Left colon (tissue), 2 donors: ENCODE data around the gene THUMPD1. TPM values are rescaled to one million over a fixed set of nuclear protein-coding genes. Genes with fewer than 3 reads are reported as not detected.
"Not testable (repeated sequence)": the region's sequence is repeated elsewhere in the genome, so short reads cannot be mapped to it uniquely, and the experiment has no call there.

ENCODE experiments used
- ATAC-seq: fragments of 200-7000 bp; cut with Tn5 transposase; one replicate; pipeline ENCODE4 v1.9.1; 2020; ENCODE audit warnings: mild to moderate bottlenecking, moderate library complexity
- DNase-seq, 2 donors: peaks; one replicate each; pipeline ENCODE4 v3.0.0-alpha.2; 2020
- intact Hi-C, 2 donors: fragments of 100-400 bp; cut with DNase I in 1 of 2; cut with micrococcal nuclease in 1 of 2; formaldehyde crosslinking; loops; one replicate each; pipeline versions ENCODE4 v1.11.2 to v1.14.0; 2022; cut with DNase I, micrococcal nuclease
- total RNA-seq, 2 donors: library from RNA; stranded (reverse); fragmentation: NEBNext Ultra II Directional; extraction: Animal tissue kit (Norgen Biotek cat#: 25700); gene quantifications; one replicate each; pipeline ENCODE4 v1.2.1, GENCODE V29; 2021
- donor health status: DM: no; HTN: no; CAD: no.
- donor health status: DM: yes; HTN: yes; CAD: no.

The THUMPD1 gene
- total RNA-seq, 2 donors from 2014 or later, result 28.4 to 30.8 TPM

DNA sequence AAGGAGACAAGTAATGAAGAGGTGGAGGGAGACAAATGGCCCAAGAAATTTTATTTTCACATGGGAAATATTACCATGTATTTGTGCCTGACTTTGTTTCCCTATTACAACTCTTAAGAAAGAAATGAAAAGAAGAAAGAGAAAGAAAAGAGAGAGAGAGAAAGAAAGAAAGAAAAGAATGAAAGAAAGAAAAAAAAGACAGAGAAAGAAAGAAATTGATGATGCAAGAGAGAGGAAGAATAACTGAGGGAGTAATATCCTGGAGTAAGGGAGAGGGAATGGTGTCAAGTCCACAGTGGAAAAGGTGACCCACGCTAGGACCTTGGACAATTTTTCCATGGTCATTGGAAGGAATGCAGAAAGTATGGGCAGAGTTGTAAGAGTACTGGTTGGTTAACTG lies 12.1 kb upstream of the THUMPD1 start:
- DNase-seq (no peak), ATAC-seq (no peak)
- intact Hi-C loops, result no loop called here

DNA sequence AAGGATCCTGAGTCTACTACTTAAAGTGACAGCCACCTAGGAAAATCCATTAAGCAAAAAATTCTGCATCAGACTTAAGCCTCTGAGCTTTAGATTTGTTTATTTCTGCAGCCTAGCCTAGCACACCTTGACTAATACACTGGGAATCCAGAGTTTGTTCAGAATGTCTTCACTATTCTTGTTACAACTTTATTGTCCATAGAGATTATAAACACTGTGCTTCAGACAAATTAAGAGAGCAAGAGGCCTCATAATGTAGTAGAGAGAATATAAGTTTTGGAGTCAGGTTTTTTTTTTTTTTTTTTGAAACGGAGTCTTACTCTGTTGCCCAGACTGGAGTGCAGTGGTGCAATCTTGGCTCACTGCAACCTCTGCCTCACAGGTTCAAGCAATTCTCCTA lies 8.9 kb upstream of the THUMPD1 start:
- intact Hi-C loops, result no loop called here
- no peak for ATAC-seq

DNA sequence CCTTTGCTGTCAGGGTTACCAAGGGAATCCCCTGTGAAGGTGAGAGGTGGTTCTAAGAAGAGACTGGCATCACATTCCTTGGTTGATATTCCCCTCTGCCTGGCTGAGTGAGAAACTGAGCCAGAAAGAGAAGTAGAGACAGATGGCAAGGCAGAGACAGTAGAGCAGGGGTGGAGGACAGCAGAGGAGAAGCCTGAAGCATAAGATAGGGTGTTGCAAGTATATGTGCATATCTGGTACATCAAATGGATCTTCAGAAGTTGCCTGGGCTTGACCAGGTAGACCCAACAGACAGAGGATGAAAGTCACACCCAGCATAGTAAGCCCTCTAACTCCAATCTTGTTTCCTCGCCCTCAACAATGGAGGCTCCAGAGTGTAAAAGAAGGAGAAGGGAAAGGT lies 7.9 kb upstream of the THUMPD1 start:
- intact Hi-C loops, result no loop called here
- DNase-seq (no peak), ATAC-seq (no peak)

More for the DNA sequence above, 8.9 kb upstream of the THUMPD1 start:
- DNase-seq, result no peak

DNA sequence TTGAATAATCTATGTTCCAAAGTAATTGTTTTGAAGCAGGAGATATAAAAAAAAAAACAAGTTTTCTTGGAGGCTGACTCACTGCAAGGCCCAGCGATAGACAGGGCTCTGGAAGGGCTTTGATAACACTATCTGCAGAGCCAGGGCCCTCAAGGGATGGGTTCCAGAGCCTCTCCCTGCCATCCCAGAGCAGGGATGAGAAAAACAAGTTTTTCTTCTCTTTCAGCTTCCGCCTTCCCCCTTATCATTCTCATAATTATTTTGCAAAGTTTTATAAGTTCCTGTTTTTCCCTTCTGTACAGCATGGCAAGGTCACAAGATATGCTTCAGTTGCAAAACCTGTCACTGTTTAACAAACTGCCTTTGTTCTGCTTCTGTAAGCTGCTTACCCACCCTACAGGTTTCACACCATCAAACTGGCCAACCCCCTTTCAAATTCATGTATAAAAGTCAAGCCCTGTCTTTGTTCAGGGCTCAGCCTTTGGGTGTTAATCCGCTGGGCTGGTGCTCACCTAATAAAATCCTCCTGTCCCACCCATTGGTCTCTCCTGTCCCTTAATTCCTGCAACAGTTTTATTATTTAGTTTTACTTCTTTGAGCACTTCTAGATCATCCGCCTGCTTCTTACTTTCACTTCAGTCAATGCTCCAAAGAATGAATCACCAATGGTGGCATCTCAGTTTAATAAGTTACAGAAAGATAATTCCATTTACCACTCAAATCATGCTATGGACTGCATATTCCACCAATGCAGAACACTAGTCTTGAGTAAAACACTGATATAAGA lies 5.6 kb upstream of the THUMPD1 start:
- DNase-seq (no peak), ATAC-seq (peak; percentile 64)
- intact Hi-C loops, result no loop called here

DNA sequence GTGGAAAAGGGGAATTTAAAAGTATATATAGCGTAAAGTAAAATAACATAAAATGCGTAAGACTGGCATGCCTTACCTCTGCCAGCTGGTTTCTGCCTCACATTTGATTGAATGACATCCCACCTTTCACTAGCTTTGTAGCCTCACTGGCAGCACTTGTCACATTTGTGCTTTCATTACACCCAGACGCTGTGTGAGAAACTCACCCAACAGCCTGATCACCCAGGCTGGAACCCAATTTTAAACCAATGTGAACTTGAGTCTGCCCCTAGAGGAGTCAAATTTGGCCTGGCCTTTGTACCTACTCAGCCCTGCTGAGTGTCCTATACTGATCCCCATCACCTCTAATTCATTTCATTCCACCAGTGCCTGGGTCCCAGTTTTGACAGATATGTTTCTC lies 4.8 kb upstream of the THUMPD1 start:
- ATAC-seq, result no peak
- intact Hi-C loops, result no loop called here

DNA sequence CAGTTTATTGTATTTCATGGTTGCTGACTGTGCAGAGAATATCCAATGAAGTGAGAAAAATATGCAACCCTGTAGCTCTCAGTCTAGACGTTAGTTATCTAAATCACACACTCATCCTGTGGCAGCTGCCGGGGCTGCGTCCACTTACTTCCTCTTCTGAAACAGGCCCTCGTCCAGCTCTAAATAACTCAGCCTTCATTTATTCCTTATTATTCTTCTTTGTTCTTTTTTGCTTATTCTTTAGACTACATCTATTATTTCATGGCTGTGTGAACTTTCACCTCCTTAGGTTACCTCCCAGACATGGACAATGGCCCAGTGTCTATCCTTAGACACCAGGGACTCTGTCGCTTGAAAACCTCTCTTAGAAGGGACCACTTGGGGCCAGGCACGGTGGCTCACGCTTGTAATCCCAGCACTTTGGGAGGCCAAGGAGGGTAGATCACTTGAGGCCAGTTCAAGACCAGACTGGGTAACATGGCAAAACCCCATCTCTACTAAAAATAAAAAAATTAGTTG lies 3.4 kb upstream of the THUMPD1 start:
- ATAC-seq (no peak), DNase-seq (no peak)
- intact Hi-C loops, result no loop called here

More for the DNA sequence above, 4.8 kb upstream of the THUMPD1 start:
- DNase-seq, result no peak

DNA sequence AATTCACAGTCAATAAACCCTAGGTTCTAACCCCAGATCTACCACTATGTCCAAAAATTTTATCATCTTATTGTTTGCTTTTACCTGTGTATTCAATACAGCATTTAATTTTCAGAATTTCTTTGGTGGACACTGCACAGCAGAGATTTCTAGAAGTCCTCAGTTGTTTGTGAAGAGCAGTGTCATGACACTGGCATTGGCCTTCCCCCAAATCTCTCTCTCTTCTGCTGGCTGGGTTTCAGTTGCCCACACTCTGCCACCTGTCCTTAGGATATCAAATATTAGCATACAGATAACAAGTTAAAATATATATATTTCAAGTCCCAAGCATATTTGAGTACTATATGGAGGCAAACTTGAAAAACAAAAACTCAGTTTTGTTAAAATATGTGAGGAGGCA lies 2.0 kb upstream of the THUMPD1 start:
- ATAC-seq, result no peak
- no peak for DNase-seq
- intact Hi-C loops, result no loop called here

DNA sequence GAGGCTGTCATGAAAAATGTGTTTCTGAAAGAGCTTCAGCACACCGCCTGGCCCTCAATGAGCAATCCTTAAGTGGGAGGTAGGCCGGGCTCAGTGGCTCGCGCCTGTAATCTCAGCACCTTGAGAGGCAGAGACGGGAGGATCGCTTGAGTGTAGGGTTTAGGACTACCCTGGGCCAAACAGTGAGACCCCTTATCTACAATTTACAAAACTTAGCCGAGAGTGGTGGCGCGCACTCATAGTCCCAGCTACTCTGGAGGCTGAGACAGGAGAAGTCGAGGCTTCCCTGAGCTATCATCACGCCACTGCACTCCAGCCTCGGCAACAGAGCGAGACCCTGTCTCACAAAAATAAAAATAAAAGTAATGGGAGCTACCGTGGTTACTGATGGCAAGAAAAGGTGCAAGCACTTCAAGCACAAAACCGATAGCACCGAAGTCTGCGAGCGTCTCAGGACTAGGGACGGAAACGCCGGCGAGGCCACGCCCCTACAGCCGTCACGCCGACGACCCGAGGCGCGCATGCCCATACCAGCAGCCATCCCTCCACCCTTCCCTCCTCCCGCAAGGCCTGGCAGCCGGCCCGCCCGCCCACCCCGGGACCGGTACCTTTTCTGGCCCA lies 607 bp downstream of the THUMPD1 start:
- intact Hi-C loops, result no loop called here
- DNase-seq (peak; percentile 92 to 95), ATAC-seq (peak; percentile 88)

DNA sequence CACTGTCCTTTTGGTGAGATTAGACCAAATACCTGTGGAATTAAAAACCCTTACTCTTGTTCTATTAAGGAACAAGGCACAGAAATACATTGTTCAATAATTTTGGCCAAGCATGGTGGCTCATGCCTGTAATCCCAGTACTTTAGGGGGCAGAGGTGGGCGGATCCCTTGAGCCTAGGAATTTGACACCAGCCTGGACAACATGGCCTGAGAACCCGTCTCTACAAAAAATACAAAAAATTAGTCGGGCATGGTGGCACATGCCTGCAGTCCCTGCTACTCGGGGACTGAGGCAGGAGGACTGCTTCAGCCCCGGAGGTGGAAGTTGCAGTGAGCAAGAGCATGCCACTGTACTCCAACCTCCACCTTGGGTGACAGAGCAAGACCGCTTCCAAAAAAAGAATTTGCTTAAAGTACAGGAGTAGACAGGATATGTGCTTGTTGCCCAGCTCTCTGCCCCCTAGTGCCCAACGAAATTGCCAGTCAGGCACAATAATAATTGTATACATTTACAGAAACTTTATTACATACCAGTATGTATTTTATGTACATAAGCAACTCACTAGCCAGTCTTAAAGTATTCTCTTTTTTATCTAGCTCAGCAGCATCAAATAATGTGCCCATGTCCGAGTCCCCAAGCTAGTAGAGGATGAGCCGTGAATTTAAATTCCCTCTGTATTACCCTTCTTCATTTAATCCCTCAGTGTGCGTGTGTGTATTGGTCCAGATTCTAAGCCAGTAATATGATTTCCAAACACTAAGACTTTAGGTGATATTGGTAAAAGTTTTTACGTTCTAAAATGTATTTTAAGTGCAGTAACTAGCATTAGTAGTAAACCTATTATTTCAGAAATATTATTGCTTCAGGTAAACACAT lies 1.4 kb downstream of the THUMPD1 start:
- ATAC-seq (peak; percentile 26), DNase-seq (peak in 1 of 2 donors; percentile 25)
- intact Hi-C loops, result no loop called here

DNA sequence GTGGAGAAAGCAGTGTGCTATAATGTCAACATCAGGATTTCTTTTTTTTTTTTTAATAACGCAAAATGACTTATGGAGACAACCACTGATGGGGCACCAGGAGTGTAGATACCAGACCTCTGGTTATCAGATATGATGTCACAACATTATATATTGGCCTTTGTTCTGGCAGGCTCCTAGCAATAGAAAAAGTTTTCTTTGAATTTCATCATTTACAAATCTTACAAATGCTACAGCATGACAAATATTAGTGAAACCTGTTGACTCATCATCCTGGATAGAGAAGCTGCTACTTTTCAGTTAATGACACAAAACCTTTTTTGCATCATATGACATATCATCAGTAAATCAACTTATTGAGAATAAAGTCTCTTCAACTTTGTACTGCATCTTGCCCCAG lies 6.1 kb downstream of the THUMPD1 start:
- DNase-seq, result no peak
- intact Hi-C loops, result no loop called here

DNA sequence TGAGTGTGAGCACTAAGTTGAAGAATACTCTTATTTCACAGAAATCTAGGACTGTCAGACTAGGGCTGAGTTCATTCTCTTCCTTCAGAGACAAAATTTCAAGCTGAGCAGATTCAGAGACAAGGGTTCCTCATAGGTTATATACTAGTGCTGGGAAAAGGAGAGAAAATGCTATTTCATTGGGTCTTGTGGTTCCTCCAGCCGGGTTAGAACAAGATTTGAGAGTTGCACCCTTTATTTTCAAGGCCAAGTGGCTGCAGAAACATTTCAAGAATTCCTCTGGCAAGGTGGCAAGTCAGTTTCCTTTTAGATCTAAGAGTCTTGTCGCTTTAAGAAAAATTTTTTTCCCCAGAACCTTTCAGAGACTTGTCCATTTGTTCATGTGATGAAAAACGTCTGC lies 6.8 kb downstream of the THUMPD1 start:
- no peak for ATAC-seq
- DNase-seq, result no peak
- intact Hi-C loops, result no loop called here

More for the DNA sequence above, 6.1 kb downstream of the THUMPD1 start:
- no peak for ATAC-seq

DNA sequence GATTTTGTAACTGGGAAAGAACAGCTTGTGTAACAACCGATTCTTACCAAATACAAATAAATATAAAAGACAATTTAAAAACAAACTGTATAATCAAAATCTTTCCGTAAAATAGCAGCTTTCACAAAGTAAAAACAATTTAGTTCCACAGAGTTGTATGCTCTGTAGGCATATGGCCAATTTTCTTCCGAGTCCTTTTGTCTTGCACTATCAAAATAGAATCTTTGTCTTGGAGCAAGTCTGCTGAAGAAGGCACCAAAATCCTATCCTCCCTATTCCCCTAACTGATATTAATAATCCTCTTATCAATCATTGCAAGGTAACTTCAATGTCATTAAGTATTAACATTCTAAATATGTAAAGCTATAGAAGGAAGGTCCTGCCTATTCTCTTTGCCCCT lies 7.6 kb downstream of the THUMPD1 start:
- no peak for DNase-seq
- intact Hi-C loops, result no loop called here
- no peak for ATAC-seq

DNA sequence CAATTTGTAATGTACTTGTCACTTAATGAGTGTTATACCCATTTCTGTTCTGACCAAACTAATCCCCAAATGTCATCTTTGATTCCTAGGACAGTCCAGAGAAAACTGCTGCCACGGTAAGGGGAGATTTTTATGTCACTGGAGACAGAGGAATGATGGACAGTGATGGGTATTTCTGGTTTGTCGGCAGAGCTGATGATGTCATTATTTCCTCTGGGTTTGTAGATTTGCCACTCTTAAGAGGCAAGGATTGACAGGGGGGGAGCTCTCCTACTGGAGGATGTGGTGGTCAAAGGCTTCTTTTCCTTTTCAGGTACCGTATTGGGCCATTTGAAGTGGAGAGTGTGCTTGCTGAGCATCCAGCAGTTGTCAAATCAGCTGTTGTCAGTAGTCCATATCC lies 12.5 kb downstream of the THUMPD1 start:
- intact Hi-C loops, result no loop called here
- DNase-seq (no peak), ATAC-seq (no peak)

DNA sequence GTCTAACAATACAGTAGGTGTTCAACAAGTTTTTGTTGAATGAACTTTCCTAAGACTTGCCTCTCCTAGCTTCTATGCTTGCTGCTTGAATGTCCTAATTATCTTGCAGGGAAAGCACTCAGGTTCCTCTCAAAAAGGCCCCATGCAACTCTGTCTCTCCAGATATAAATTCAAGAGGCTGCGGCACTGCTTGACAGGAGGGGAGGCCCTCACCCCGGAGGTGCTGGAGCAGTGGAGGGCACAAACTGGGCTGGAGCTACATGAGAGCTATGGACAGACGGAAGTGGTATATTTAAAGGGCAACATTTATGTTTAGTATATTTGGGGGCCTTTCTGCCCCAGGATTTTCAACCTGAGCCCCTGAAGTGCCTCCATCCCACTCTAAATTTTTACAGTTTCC lies 14.4 kb downstream of the THUMPD1 start:
- ATAC-seq (no peak), DNase-seq (no peak)
- intact Hi-C loops, result no loop called here

DNA sequence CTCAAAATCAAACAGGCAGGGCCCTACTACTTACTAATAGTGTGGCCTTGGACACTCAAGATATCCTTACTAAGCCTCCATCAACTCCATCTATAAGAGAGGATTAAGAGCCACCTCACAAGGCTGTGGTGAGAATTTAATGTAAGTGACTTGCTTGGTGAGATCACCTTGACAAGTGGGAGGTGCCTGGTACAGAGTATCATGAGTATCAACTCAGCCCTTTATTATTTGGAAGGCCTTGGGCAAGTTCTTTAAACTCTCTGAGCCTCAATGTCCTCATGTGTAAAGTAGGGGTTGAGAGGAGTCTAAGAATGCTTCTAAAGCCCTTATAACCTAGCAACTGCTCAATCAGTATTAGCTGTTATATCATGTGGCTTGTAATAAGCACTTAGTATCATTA lies 15.0 kb downstream of the THUMPD1 start:
- ATAC-seq, result no peak
- DNase-seq, result no peak
- intact Hi-C loops, result no loop called here

DNA sequence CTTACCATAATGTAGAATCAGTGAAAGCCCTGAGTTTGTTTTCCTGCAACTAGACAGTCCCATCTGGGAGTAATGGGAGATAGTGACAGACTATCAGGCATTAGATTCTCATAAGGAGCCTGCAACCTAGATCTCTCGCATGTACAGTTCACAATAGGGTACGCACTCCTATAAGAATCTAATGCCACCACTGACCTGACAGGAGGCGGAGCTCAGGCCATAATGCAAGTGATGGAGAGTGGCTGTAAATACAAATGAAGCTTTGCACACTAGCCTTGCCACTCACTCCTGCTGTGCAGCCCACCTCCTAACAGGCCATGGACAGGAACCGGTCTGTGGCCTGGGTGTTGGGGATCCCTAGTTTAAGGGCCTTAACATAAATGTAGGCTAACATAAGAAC lies 21.4 kb downstream of the THUMPD1 start:
- ATAC-seq (no peak), DNase-seq (no peak)
- intact Hi-C loops, result no loop called here

DNA sequence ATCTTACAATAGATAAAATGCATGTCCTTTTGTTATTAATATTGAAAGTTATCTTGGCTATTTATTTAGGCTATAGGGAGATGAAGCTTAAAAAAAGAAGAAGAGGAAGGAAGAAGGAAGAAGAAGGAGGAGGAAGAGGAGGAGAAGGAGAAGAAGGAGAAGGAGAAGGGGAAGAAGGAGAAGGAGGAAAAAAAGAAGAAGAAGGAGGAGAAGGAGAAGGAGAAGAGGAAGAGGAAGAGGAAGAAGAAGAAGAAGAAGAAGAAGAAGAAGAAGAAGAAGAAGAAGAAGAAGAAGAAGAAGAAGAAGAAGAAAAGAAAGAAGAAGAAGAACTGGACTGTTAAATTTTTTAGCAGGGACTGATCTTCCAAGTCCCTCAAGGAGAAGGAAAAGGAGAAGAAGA lies 23.9 kb downstream of the THUMPD1 start:
- intact Hi-C loops, DNase-seq, ATAC-seq: not testable (repeated sequence)

DNA sequence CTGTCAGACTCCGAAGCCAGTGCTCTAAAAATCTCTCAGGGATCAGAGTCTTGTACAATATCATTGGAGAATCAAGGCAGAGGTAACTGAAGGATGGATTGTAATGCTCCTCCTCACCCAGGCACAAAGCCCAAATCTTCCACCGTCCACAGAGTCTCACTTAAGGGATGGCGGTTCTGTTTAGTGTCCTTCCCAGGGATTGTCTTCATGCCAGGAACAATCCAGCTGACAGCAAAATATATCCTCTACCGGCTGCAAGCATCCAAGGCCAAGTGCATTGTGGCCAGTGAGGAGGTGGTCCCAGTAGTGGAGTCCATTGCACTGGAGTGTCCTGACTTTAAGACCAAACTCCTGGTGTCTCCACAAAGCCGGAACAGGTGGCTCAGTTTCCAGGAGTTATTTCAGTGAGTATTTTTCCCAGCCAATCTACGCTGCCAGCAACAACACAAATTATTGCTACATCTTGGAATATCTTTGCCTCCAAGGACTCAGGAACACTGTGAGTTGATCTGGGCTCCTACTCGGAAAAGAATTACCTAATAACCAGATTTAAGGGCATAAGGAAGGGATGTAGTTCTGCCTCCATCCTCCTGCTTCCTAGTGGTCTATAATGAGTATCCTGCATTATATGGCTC lies 30.2 kb downstream of the THUMPD1 start:
- intact Hi-C loops, result no loop called here
- peak in 1 of 2 donors; percentile 25 for DNase-seq
- no peak for ATAC-seq

DNA sequence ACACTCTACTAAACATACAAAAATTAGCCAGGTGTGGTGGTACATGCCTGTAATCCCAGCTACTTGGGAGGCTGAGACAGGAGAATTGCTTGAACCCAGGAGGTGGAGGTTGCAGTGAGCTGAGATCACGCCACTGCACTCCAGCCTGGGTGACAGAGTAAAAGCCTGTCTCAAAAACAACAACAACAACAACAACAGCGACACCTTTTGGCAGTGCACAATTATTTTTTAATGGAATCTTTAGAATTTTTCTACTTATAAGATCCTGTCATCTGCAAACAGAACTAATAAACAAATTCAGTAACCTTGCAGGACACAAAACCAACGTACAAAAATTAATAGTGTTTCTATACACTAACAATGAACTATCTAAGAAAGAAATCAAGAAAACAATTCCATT lies 33.5 kb downstream of the THUMPD1 start:
- intact Hi-C loops, ATAC-seq, DNase-seq: not testable (repeated sequence)
